ENCODE measurements around the gene NXPE1.
"Not testable (repeated sequence)": the region's sequence is repeated elsewhere in the genome, so short reads cannot be mapped to it uniquely, and the experiment has no call there.

Gene NXPE1

DNA sequence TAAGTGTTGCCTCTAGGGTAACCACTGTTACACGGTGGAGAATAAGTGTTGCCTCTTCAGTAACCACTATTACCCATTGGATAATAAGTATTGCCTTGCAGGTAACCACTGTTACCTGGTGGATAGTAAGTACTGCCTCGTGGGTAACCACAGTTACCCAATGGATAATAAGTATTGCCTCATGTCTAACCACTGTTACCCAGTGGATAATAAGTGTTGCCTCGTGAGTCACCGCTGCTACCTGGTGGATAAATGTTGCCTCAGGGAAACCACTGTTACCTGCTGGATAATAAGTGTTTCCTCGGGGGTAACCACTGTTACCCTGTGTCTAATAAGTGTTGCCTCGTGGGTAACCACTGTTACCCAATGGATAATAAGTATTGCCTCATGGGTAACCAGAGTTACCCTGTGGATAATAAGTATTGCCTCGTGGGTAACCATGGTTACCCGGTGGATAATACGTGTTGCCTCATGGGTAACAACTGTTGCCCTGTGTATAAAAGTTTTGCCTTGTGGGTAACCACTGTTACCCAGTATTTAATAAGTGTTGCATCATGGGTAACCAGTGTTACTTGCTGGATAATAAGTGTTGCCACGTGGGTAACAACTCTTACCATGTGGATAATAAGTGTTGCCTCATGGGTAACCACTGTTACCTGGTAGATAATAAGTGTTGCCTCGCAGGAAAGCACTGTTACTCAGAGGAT is 48.2 kb upstream of the NXPE1 start:
- Histone ChIP-seq H3K4me3 (ENCODE audit: low read depth, low read length, poor library complexity, severe bottlenecking) (no peak overlapping the region), H3K79me2 (ENCODE audit: insufficient read depth, low read length) (no peaks in the 10 kb centered on the region), H3F3A (ENCODE audit: insufficient read depth, low read length) (no peaks in the 10 kb centered on the region), H3K9me3 (ENCODE audit: low read length) (no peaks in the 10 kb centered on the region), H3K27ac (ENCODE audit: low read depth, low read length, poor library complexity, severe bottlenecking) (no peak overlapping the region), H3K9me2 (ENCODE audit: low read depth, low read length) (no peaks in the 10 kb centered on the region), H3K4me1 (ENCODE audit: insufficient read depth, low read length, severe bottlenecking) (no peaks in the 10 kb centered on the region), H4K20me1 (ENCODE audit: insufficient read depth, low read length) (no peaks in the 10 kb centered on the region), H2AFZ (ENCODE audit: low read length) (no peak overlapping the region), H3K36me3 (ENCODE audit: insufficient read depth, low read length) (no peaks in the 10 kb centered on the region), H3K27me3 (ENCODE audit: insufficient read depth, low read length) (no peaks in the 10 kb centered on the region), H3K4me2 (ENCODE audit: low read length) (no peak overlapping the region), H3K9ac (ENCODE audit: low read length) (no peak overlapping the region)
- no peak for TF ChIP-seq EZH2 (IDR thresholded peaks at IDR 0.05; ENCODE audit: borderline replicate concordance, low read length)
- TF ChIP-seq, protein P1, sequence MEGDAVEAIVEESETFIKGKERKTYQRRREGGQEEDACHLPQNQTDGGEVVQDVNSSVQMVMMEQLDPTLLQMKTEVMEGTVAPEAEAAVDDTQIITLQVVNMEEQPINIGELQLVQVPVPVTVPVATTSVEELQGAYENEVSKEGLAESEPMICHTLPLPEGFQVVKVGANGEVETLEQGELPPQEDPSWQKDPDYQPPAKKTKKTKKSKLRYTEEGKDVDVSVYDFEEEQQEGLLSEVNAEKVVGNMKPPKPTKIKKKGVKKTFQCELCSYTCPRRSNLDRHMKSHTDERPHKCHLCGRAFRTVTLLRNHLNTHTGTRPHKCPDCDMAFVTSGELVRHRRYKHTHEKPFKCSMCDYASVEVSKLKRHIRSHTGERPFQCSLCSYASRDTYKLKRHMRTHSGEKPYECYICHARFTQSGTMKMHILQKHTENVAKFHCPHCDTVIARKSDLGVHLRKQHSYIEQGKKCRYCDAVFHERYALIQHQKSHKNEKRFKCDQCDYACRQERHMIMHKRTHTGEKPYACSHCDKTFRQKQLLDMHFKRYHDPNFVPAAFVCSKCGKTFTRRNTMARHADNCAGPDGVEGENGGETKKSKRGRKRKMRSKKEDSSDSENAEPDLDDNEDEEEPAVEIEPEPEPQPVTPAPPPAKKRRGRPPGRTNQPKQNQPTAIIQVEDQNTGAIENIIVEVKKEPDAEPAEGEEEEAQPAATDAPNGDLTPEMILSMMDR (IDR thresholded peaks at IDR 0.05; ENCODE audit: low read length): no peak

DNA sequence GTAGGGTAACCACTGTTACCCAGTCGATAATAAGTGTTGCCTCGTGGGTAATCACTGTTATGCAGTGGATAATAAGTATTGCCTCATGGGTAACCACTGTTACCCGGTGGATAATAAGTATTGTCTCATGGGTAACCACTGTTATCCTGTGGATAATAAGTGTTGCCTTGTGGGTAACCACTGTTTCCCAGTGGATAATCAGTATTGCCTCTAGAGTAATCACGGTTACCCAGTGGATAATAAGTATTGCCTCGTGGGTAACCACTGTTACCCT is 47.1 kb upstream of the NXPE1 start:
- not testable (repeated sequence) for H3F3A ChIP-seq (ENCODE audit: insufficient read depth, low read length); H3K27me3 ChIP-seq (ENCODE audit: insufficient read depth, low read length); H3K9me2 ChIP-seq (ENCODE audit: low read depth, low read length); H3K9me3 ChIP-seq (ENCODE audit: low read length); H3K9ac ChIP-seq (ENCODE audit: low read length); H3K4me3 ChIP-seq (ENCODE audit: low read depth, low read length, poor library complexity, severe bottlenecking); H3K27ac ChIP-seq (ENCODE audit: low read depth, low read length, poor library complexity, severe bottlenecking); H4K20me1 ChIP-seq (ENCODE audit: insufficient read depth, low read length); H3K4me2 ChIP-seq (ENCODE audit: low read length); H3K79me2 ChIP-seq (ENCODE audit: insufficient read depth, low read length); H3K36me3 ChIP-seq (ENCODE audit: insufficient read depth, low read length); H2AFZ ChIP-seq (ENCODE audit: low read length); H3K4me1 ChIP-seq (ENCODE audit: insufficient read depth, low read length, severe bottlenecking)

DNA sequence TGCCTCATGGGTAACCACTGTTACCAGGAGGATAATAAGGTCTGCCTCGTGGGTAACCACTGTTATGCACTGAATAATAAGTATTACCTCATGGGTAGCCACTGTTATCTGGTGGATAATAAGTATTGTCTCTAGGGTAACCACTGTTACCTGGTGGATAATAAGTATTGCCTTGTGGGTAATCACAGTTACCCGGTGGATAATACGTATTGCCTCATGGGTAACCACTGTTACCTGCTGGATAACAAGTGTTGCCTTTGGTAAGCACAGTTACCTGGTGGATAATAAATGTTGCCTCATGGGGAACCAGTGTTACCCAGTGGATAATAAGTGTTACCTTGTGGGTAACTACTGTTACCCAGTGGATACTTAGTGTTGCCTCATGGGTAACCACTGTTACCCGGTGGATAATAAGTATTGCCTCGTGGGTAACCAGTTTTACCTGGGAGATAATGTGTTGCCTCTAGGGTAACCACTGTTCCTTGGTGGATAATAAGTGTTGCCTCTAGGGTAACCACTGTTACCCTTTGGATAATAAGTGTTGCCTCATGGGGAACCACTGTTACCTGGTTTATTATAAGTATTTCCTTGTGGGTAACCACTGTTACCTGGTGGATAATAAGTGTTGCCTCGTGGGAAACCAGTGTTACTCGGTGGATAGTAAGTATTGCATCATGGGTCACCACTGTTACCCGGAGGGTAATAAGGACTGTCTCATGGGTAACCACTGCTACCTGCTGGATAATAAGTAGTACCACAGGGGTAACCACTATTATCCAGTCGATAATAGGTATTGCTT is 46.5 kb upstream of the NXPE1 start:
- Histone ChIP-seq H2AFZ (ENCODE audit: low read length) (no peak overlapping the region), H3K9me3 (ENCODE audit: low read length) (no peaks in the 10 kb centered on the region), H3K36me3 (ENCODE audit: insufficient read depth, low read length) (no peaks in the 10 kb centered on the region), H3F3A (ENCODE audit: insufficient read depth, low read length) (no peaks in the 10 kb centered on the region), H3K27ac (ENCODE audit: low read depth, low read length, poor library complexity, severe bottlenecking) (no peak overlapping the region), H4K20me1 (ENCODE audit: insufficient read depth, low read length) (no peaks in the 10 kb centered on the region), H3K4me3 (ENCODE audit: low read depth, low read length, poor library complexity, severe bottlenecking) (no peak overlapping the region), H3K9me2 (ENCODE audit: low read depth, low read length) (no peaks in the 10 kb centered on the region), H3K79me2 (ENCODE audit: insufficient read depth, low read length) (no peaks in the 10 kb centered on the region), H3K9ac (ENCODE audit: low read length) (no peak overlapping the region), H3K4me2 (ENCODE audit: low read length) (no peak overlapping the region), H3K27me3 (ENCODE audit: insufficient read depth, low read length) (no peaks in the 10 kb centered on the region), H3K4me1 (ENCODE audit: insufficient read depth, low read length, severe bottlenecking) (no peaks in the 10 kb centered on the region)
- TF ChIP-seq, protein P1 (IDR thresholded peaks at IDR 0.05; ENCODE audit: low read length): no peak
- no peak for TF ChIP-seq EZH2 (IDR thresholded peaks at IDR 0.05; ENCODE audit: borderline replicate concordance, low read length)

DNA sequence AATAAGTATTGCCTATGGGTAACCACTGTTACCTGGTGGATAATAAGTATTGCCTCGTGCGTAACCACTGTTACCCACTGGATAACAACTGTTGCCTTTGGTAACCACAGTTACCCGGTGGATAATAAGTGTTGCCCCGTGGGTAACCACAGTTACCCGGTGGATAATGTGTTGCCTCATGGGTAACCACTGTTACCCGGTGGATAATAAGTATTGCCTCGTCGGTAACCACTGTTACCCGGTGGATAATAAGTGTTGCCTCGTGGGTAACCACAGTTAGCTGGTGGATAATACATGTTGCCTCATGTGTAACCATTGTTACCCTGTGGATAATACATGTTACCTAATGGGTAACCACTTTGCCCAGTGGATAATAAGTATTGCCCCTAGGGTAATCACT is 45.7 kb upstream of the NXPE1 start:
- Histone ChIP-seq H3K4me3 (ENCODE audit: low read depth, low read length, poor library complexity, severe bottlenecking) (no peak overlapping the region), H3K9me3 (ENCODE audit: low read length) (no peaks in the 10 kb centered on the region), H4K20me1 (ENCODE audit: insufficient read depth, low read length) (no peaks in the 10 kb centered on the region), H3K27me3 (ENCODE audit: insufficient read depth, low read length) (no peaks in the 10 kb centered on the region), H3K36me3 (ENCODE audit: insufficient read depth, low read length) (no peaks in the 10 kb centered on the region), H3K9ac (ENCODE audit: low read length) (no peak overlapping the region), H2AFZ (ENCODE audit: low read length) (no peak overlapping the region), H3K4me2 (ENCODE audit: low read length) (no peak overlapping the region), H3K9me2 (ENCODE audit: low read depth, low read length) (no peaks in the 10 kb centered on the region), H3F3A (ENCODE audit: insufficient read depth, low read length) (no peaks in the 10 kb centered on the region), H3K79me2 (ENCODE audit: insufficient read depth, low read length) (no peaks in the 10 kb centered on the region), H3K27ac (ENCODE audit: low read depth, low read length, poor library complexity, severe bottlenecking) (no peak overlapping the region), H3K4me1 (ENCODE audit: insufficient read depth, low read length, severe bottlenecking) (no peaks in the 10 kb centered on the region)
- TF ChIP-seq EZH2 (IDR thresholded peaks at IDR 0.05; ENCODE audit: borderline replicate concordance, low read length): no peak
- TF ChIP-seq, protein P1 (IDR thresholded peaks at IDR 0.05; ENCODE audit: low read length): no peak

All from OCI-LY1 (cell line).